ENCODE data around the gene CDH11. TPM values are rescaled to one million over a fixed set of nuclear protein-coding genes. Genes with fewer than 3 reads are reported as not detected.

CDH11 gene
- polyA plus RNA-seq, 1 donor (not counting 4 experiments of a cell fraction or from before 2014, with no cell fraction given) = 36.8 TPM

- TF ChIP-seq CTCF (optimal IDR thresholded peaks at IDR 0.05 in 1 of 3, IDR thresholded peaks at IDR 0.05 in 1 of 3, conservative IDR thresholded peaks at IDR 0.05 in 1 of 3; ENCODE audit: extremely low read depth in 1 of 3, insufficient read depth in 2 of 3, low read length in 3 of 3) = no peak
- TF ChIP-seq EZH2 (IDR thresholded peaks at IDR 0.05; ENCODE audit: low read length) = no peak
- H2AFZ ChIP-seq (ENCODE audit: control insufficient read depth, low read length) = no peak overlapping the region
- dilution Hi-C loops (cut with MboI; ENCODE audit: extremely low pct_ligation_motif_present, low sequenced_read_pairs) = no loop called here
- no peaks in the 10 kb centered on the region for H3K27me3 ChIP-seq (ENCODE audit: control insufficient read depth, extremely low read depth, insufficient read depth, low read length)
- H3K27ac ChIP-seq (ENCODE audit: control insufficient read depth, insufficient read depth, low read length) = no peak overlapping the region
- H3K9ac ChIP-seq (ENCODE audit: control insufficient read depth, extremely low read depth, insufficient read depth, low read length) = no peak overlapping the region
- no peaks in the 10 kb centered on the region for H3K9me1 ChIP-seq (ENCODE audit: control insufficient read depth, extremely low read depth, insufficient read depth, low read length)
- no peaks in the 10 kb centered on the region for H3K79me2 ChIP-seq (ENCODE audit: control insufficient read depth, insufficient read depth, low read length)
- H4K20me1 ChIP-seq (ENCODE audit: control insufficient read depth, extremely low read depth, insufficient read depth, low read length) = no peaks in the 10 kb centered on the region
- H3K36me3 ChIP-seq (ENCODE audit: control insufficient read depth in 2 of 2, extremely low read depth in 1 of 2, insufficient read depth in 2 of 2, low read length in 2 of 2) = no peaks in the 10 kb centered on the region
- no peaks in the 10 kb centered on the region for H3K9me3 ChIP-seq (ENCODE audit: control insufficient read depth, low read depth, low read length)
- FAIRE-seq = no peak
- no peak overlapping the region for H3K4me3 ChIP-seq (ENCODE audit: control insufficient read depth in 2 of 3, extremely low read depth in 1 of 3, insufficient read depth in 2 of 3, low read depth in 1 of 3, low read length in 3 of 3)
- no peak overlapping the region for H3K4me2 ChIP-seq (ENCODE audit: control insufficient read depth, extremely low read depth, insufficient read depth, low read depth, low read length)
- no peak for DNase-seq (ENCODE audit: low read depth, low spot score)
- H3K4me1 ChIP-seq (ENCODE audit: control insufficient read depth, extremely low read depth, insufficient read depth, low read length) = no peaks in the 10 kb centered on the region
Observed at GRCh38 chr16:64898159-64898558, 223.7 kb downstream of the CDH11 start.
